22Rv1 (cell line): ENCODE data around the gene HEBP2.

Source experiments
- H3K27ac ChIP-seq: fragments of 450-650 bp; 2 replicates; pipeline ENCODE4 v1.5.1; 2017
- ZFX ChIP-seq: fragments of 450-650 bp; IDR thresholded peaks from 2 replicates; pipeline ENCODE4 v1.6.1; 2017; ENCODE audit warnings: antibody characterized with exemption, borderline replicate concordance
- TF ChIP-seq, protein P1 (sequence below): fragments of 450-650 bp; IDR thresholded peaks from 2 replicates; pipeline ENCODE4 v1.5.1; 2017; ENCODE audit warnings: mild to moderate bottlenecking

The HEBP2 gene

DNA sequence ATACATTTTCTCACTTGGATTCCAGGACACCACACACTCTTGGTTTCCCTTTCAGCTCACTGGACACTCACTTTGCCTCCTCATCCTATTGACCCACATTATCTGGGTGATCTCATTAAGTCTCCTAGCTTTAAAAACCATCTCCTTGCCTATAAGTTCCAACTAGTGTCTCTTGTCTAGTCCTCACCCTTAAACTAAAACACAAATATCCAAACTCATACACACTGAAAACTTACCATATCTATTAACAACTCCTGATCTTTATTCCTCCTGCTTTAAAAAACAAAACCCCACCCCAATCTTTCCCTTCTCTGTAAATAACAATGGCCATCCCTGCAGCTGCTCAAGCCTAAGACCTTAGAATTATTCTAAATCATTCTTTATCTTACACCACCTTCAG lies 29.8 kb upstream of the HEBP2 start:
- no peak overlapping the region for H3K27ac ChIP-seq
- TF ChIP-seq ZFX: no peak
- TF ChIP-seq, protein P1, sequence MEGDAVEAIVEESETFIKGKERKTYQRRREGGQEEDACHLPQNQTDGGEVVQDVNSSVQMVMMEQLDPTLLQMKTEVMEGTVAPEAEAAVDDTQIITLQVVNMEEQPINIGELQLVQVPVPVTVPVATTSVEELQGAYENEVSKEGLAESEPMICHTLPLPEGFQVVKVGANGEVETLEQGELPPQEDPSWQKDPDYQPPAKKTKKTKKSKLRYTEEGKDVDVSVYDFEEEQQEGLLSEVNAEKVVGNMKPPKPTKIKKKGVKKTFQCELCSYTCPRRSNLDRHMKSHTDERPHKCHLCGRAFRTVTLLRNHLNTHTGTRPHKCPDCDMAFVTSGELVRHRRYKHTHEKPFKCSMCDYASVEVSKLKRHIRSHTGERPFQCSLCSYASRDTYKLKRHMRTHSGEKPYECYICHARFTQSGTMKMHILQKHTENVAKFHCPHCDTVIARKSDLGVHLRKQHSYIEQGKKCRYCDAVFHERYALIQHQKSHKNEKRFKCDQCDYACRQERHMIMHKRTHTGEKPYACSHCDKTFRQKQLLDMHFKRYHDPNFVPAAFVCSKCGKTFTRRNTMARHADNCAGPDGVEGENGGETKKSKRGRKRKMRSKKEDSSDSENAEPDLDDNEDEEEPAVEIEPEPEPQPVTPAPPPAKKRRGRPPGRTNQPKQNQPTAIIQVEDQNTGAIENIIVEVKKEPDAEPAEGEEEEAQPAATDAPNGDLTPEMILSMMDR: no peak

DNA sequence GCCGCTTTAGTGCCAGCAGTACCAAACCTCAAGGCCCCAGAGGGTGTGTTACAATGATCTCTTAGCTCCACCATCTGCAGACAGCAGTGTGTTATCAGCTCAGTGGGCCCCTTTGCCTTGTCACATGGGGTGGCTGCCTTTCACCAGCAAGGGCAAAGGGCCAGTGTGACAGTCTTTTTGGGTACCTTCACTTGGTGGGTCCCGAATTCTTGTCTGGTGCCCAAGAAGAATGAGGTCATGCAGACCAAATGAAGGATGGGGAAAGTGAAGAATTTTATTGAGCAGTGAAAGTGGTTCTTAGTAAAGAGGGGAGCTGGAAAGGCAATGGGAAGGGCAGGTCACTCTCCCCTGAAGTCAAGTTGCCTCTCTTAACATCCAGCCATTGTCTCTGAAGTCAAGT lies 29.2 kb upstream of the HEBP2 start:
- TF ChIP-seq, protein P1: no peak
- no peak for TF ChIP-seq ZFX
- no peak overlapping the region for H3K27ac ChIP-seq

DNA sequence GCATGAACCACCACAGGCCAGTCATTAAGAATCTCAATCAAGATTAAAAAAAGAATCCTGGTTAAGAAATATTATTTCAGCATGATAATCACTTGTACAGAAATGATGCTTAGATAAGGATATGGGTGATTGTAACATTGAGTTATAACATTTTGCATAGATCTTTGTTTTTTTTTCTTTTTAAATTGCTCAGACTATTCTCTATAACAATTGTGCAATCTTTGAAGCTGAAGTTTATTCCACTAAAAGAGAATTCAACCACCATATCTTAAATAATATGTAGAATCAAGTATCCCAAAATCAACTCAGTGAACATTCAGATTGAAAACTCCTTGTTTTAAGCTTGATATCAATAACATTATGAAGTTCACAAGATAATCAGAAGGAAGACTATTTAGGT lies 27.0 kb upstream of the HEBP2 start:
- no peak for TF ChIP-seq ZFX
- TF ChIP-seq, protein P1: no peak
- peak overlapping the region; percentile 91 for H3K27ac ChIP-seq

DNA sequence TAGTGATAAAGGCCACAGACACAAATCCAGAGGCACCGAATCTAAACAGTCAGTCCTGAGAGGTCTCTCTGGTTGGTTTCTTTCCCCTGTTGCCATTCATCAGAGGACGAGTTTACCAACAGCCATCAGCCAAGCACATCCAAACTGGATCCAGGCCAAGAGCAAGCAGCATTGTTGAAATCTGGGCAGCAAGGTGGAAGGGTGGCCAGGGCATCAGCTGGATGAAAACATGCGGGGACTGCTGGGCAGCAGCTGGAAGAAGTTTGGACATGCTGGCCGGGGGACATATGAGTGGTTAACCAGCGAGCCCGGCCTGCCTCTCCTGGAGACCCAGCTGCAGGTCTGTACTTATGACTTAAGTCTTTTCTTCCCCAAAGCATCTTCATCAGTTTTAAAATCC lies 26.2 kb upstream of the HEBP2 start, which contains the start of gene SMIM28:
Gene SMIM28, plus strand, starts transcription at position 62 of the 400 bp plus-strand sequence. Its CDS starts 168 bp downstream, at position 230.
- H3K27ac ChIP-seq: peak within 1 kb of the TSS; percentile 91

DNA sequence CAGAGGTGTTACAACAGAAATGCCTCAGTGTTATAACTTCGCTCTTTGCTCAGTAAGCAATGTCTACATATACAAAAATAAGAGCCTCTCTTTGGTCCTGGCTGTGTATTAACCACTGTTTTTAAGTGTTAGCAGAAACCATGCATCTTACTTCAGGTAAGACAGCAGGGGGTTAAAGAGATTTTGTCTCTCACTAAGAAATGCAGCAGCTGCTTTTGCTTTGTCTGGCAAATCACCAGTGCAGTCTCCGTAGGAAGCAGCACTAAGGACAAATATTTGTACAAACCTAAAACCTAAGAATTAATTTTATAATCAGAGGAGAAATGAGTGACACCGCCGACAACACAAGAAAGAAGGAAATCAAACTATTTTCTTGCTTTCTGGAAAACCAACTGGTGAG lies 25.6 kb upstream of the HEBP2 start:
- H3K27ac ChIP-seq: peak overlapping the region; percentile 91
- TF ChIP-seq, protein P1: no peak

More for the DNA sequence above, 26.2 kb upstream of the HEBP2 start, which contains the start of gene SMIM28:
- TF ChIP-seq, protein P1: no peak
- no peak for TF ChIP-seq ZFX

DNA sequence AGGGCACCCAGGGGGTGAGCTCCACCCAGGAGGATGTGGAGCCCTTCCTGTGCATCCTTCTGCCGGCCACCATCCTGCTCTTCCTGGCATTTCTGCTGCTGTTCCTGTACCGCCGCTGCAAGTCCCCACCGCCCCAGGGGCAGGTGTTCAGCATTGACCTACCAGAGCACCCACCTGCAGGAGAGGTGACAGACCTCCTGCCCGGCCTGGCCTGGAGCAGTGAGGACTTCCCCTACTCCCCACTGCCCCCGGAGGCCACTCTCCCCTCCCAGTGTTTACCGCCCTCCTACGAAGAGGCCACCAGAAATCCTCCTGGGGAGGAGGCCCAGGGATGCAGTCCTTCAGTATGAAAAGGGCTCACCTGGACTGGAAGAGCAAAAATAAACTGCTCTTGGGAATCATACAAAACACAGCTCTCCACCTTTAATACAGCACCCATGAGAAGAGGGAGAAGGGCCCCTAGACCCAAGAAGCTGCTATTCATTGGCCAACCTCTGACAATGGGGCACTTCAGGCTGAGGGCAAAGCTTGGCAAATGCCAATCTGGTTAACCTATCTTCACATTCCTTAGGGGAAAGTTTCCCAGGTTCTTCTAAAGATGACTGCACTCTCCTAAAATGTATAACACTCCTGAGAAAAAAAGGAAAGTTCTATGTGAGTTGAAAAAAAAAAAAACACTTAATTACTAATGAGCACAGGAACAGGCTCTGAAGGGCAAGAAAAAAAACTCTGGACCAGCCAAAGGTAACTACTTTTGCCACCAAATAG lies 21.3 kb upstream of the HEBP2 start:
- peak overlapping the region; percentile 97 for H3K27ac ChIP-seq

DNA sequence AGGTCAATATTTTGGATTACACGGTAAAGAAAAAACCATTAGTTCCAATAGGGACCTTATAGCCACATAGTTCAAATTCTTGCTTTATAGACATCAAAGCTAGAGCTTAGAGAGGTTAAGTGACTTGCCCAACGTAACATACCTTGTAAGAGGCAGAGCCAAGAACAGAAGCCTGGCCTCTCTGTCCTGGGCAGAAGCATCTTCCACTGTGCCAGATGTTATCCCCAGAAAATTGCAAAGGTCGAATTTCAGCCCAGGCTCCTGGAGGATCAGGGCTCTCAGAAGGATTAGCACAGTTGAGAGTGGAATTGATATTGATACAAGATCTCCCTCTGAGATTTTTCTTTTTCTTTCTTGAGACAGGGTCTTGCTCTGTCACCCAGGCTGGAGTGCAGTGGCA lies 20.2 kb upstream of the HEBP2 start:
- peak overlapping the region; percentile 97 for H3K27ac ChIP-seq

More for the DNA sequence above, 21.3 kb upstream of the HEBP2 start:
- TF ChIP-seq, protein P1: peak; percentile 38
- no peak for TF ChIP-seq ZFX

More for the DNA sequence above, 20.2 kb upstream of the HEBP2 start:
- TF ChIP-seq ZFX: no peak
- TF ChIP-seq, protein P1: no peak
